C4-2B (cell line): ENCODE data around the gene PLEK2.

Source experiments
- ZFX ChIP-seq: fragments of 450-650 bp; IDR thresholded peaks from 2 replicates; pipeline ENCODE4 v1.6.1; 2017
- TF ChIP-seq, protein P1 (sequence below): fragments of 450-650 bp; conservative IDR thresholded peaks from 2 replicates; pipeline ENCODE4 v1.5.1; 2017; ENCODE audit warnings: mild to moderate bottlenecking

DNA sequence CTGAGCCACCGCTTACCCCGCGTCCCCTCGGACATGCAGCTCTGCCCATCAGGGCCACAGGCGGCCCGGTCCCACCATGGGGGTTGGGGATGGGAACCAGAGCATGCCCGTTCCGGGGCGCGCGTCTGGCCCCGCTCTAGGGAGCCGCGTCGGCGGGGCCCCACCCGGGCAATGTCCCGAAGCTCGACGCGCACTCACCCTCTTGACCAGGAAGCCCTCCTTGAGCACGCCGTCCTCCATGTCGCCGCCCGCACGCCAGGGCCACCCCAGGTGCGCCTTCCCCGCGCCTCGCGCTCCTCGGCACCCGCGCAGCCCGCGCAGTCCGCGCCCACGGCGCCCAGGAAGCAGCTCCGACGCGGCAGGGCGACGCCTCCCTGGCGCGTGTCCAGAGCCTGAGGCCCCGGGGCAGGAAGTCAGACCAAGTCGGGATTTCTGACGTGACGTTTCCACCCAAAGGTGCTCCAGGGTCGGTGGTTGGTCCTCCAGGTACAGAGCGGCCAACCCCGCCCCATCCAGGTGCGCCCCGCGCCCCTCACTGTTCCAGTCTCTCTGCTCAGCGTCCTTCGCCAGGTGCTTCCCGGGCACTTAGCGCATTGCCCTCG is at the start of gene PLEK2:
- TF ChIP-seq, protein P1, sequence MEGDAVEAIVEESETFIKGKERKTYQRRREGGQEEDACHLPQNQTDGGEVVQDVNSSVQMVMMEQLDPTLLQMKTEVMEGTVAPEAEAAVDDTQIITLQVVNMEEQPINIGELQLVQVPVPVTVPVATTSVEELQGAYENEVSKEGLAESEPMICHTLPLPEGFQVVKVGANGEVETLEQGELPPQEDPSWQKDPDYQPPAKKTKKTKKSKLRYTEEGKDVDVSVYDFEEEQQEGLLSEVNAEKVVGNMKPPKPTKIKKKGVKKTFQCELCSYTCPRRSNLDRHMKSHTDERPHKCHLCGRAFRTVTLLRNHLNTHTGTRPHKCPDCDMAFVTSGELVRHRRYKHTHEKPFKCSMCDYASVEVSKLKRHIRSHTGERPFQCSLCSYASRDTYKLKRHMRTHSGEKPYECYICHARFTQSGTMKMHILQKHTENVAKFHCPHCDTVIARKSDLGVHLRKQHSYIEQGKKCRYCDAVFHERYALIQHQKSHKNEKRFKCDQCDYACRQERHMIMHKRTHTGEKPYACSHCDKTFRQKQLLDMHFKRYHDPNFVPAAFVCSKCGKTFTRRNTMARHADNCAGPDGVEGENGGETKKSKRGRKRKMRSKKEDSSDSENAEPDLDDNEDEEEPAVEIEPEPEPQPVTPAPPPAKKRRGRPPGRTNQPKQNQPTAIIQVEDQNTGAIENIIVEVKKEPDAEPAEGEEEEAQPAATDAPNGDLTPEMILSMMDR: no peak
- no peak for TF ChIP-seq ZFX
